Measurements from ENCODE around the gene SMG1.
A peak's percentile ranks its signal among the peaks of the same experiment; 100 is the strongest.
"Not testable (repeated sequence)": the region's sequence is repeated elsewhere in the genome, so short reads cannot be mapped to it uniquely, and the experiment has no call there.

The SMG1 gene

DNA sequence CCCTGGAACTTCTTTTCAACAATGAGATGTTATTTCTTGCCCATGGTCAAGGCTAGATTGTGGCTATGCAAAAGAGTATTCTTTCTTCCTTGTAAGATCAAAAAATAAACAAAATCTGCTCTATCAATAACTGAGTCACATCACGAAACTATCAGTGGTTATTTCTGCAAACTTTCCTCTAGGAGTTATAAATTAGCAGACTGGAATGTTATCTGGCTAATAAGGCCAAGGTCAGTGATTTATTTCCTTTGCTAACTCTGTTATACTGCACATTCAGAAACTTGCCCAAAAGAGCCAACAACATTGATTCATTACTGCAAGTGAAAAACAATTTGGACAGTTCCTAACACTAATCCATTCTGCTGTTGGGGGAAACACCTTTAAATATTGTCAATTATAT is 129.8 kb downstream of the SMG1 start:
- no peak for FAIRE-seq

- no peak for FAIRE-seq
These were observed 133.3 kb downstream of the SMG1 start for GRCh38 chr16:18792836-18793433.

DNA sequence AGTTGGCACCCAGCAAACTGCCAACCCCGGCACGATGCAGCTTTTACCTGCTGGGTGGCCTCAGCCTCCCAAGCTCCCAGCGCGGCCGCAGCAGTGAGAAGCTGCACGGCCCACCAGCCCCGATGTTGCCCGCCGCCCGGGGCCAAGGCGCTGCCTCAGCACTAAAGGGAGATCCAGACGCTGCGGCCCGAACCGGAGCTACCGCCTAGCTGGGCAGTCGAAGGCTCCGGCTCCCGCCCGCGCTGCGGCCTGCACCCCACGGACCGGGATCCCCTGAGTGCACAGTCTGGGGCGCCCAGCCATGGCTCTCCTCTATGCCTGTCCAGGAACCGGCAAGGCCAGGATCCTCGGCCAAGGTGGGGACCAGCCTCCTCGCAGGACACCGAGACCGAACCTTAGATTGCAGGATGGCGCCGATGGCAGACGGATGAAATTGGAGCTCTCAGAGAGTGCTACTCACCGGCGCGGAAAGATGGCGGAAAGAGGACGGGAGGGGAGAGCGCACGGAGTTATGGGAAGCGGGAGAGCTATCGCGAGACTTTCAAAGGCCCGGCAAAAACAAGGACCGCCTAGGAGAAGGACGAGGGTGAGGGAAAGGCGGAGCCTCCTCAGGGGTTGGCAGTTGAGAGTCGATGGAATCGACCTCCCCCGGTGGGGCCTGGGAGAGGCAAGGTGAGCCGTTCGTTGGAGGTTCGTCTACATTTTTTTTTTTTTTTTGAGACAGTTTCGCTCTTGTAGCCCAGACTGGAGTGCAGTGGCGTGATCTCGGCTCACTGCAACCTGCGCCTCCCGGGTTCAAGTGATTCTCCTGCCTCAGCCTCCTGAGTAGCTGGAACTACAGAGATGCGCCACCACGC is 136.1 kb downstream of the SMG1 start, which contains the start of gene RPS15A:
Gene RPS15A (minus strand): TSS at position 485 of the 857 bp plus-strand sequence. CDS start 1,221 bp downstream, outside the sequence.
- FAIRE-seq = peak; percentile 14

DNA sequence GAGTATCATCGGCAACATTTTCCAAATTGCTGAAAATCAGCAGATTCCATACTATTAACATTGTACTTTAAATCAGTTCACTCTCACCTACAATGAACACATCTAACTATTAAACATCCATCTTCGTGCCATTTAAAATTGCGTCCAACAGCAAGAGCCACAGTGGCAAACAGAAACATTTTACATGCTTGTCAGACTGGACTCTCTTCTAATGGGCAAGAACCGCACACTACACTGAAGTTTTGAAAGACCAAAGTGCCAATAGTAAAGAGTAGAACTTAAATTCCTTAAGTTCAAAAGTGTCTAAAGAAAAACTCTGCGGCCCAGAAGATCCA is 136.7 kb downstream of the SMG1 start:
- FAIRE-seq = no peak

DNA sequence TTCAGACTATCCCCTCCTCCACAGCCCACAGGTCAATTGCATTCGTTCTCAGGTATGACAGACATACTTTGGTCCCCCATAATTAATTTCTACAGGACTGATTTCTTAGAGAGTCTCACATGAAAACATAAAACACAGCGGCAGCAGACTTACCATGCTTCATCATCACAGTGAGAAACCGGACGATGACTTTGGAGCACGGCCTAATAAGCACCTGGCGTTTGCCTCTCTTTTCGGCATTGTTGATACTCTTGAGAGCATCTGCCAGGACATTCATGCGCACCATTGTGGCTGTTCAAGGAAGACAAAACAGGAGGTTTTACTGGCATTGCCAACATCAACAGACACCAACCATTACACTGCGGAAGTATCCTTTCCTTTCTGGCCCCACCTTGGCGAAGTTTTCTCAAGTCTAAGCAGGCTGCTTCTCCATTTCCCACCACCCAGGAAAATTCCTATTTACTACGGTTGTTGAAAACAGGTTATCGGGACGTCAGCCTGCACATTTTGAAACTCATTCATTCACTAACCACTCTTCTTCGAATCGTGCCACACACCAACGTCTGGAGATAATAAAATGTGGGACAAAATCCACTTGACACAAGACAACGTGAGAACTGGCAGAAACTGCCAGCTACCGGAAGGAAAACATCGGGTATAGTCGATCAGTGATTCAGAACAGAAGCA is 137.2 kb downstream of the SMG1 start:
- FAIRE-seq = no peak

- FAIRE-seq = no peak
These were observed 141.1 kb downstream of the SMG1 start for GRCh38 chr16:18784917-18785623.

DNA sequence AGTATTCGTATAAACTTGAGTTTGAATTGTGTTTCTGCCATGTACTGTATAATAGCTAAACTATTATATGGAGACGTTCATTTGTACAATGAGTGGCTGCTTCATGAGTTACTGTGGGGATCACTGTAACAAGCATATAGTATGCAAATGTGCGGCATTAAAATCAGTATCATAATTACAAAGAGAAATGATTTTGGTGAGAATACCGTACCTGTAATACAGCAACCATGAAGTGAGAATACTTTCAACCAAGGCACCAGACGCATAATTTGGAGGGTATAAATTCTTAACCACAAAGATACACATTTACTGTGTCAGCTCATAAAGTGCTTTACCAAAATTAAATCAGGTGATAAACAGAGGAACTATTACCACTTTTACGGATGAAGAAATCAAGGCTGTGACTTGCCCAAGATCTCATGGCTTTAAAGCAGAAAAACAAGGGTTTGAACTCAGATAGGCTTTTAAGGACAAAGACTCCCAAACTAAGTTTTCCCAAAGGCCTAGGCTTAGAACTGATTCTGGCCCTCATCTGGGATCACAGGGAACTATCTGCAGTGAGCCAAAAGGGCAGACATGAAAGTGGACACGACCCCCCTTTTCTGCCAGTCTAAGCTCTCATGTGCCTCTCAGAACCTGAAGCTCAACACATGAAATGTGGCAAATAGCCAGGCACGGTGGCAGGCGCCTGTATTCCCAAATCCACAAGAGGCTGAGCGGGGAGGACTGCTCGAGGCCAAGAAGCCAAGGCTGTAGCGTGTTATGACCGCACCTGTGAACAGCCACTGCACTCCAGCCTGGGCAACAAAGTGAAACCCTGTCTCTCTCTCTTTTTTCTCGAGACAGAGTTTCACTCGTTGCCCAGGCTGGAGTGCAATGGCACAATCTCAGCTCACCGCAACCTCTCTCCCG is 142.5 kb downstream of the SMG1 start:
- FAIRE-seq = no peak

- FAIRE-seq = no peak
These were observed 143.3 kb downstream of the SMG1 start for GRCh38 chr16:18782697-18783429.

DNA sequence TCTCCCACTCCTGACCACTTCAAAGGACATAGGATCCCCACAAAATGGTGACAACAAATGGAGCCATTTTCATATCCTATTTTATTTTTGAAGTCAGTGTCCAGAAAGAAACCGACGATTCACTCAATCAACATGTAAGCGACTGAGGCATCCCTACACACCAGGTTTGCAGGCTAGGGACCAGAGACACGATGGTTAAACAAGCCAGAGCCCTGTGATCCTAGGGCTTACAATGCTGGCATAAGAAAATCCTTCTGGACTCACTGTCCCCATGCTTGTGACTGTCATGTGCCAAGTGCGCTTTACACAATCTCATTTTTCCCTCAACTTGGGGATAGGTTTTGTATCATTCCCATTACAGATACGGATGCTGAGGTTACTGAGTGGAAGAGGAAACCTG is 145.0 kb downstream of the SMG1 start:
- FAIRE-seq = not testable (repeated sequence)

DNA sequence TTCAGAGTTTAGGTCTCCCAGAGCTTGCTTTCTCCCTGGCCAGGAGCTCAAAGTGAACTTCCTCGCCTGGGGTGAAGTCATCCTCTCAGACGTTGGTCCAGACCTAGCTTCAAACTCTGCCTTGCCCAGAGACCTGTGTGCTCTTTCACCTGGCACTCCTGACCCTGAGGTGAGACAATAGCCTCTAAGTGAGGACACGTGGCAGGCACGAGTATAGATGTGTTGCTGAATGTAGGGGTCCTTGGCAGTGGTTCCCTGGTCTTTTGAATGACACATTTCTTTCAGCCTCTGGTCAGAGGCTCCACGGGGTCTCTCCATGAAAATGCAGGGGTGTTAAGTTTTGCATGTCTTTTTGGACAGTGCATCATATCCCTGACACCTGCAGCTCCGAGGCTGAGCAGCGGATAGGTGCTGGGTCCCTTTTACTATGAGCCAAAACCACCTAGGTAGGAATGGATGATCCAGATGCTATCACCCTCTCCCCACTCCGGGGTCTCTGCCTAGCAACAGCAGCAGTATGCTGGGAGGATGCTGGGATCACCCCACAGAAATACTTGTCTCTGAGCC is 145.7 kb downstream of the SMG1 start:
- FAIRE-seq = not testable (repeated sequence)

- FAIRE-seq = not testable (repeated sequence)
These were observed 148.5 kb downstream of the SMG1 start for GRCh38 chr16:18777664-18778063.

- not testable (repeated sequence) for FAIRE-seq
These were observed 149.9 kb downstream of the SMG1 start for GRCh38 chr16:18776334-18776733.

DNA sequence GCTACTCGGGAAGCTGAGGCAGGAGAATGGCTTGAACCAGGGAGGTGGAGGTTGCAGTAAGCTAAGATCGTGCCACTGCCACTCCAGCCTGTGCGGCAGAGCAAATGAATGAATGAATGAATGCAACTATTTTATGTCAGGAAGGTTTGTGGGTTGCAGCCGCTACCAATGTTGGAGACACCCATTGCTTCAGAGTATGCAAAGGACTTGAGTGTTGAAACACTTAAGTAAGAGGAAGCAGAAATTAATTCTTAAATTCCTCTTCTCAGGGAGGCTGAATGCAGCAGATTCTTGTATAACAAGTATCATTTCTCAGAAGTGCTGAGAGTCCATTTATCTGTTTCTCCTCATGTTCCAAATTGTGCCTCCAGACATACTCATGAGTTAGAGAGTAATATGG is 151.6 kb downstream of the SMG1 start:
- FAIRE-seq = not testable (repeated sequence)

DNA sequence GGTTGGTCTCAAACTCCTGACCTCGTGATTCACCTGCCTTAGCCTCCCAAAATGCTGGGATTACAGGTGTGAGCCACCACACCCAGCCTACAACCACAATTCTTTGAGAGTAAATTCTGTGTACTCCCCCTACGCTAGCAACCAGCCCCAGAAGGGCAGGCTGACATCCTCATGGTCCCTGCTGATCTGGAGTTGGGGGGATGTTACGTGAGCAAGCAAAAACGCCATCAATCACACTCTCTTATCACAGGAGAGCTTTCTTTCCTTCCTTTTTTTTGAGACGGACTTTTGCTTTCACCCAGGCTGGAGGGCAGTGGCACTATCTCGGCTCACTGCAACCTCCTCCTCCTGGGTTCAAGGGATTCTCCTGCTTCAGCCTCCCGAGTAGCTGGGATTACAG is 154.0 kb downstream of the SMG1 start:
- FAIRE-seq = not testable (repeated sequence)

DNA sequence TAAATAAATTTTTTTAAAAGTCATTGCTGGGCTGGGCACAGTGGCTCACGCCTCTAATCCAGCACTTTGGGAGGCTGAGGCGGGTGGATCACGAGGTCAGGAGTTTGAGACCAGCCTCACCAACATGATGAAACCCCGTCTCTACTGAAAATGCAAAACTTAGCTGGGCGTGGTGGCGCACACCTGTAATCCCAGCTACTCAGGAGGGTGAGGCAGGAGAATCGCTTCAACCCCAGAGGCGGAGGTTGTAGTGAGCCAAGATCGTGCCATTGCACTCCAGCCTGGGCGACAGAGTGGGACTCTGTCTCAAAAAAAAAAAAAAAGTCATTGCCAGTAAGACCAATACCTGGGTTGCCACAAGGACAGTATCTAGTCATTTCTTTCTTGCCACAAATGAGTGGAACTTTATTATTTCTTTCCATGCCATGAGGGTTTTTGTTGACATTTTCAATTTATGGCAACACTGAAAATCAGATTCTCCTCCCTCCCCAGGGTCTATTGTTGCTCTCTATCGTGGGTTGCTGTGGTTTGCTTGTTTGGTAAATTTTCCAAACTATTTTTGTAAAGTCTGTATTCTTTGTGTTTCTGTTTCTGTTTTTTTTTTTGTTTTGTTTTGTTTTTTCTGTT is 155.8 kb downstream of the SMG1 start:
- FAIRE-seq = not testable (repeated sequence)

DNA sequence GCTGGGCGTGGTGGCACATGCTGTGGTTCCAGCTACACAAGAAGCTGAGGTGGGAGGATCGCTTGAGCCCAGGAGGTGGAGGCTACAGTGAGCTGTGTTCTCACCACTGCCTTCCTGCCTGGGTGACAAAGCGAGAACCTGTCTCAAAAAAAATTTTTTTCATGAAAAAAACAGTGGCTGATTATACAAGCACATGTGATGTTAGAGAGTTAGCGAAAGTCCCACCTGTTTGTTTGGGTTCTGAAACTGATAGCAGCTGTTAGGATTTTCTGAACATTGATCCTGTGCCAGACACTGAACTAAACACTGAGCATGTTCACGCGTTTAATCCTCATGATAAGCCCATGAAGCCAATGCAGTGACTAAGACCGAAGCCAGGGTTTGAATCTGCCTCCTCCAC is 159.0 kb downstream of the SMG1 start:
- not testable (repeated sequence) for FAIRE-seq

DNA sequence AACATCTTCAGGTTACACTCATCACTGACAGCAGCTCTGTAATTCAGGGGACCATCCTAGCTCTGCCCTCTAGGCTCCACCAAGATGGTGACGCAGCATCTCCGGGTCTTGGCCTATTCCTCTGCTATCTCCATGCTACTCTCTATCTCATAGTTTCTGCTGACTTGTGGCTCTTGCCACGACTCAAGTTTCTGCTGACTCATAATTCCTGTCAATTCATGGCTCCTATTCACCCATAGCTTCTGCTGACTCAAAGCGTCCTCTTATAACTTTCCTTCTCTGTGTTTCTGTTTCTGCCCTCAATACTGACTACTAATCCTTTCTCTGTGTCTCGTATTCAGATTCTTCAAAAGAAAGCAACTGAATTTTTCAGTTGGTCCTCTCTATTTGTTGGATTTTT is 163.5 kb downstream of the SMG1 start:
- FAIRE-seq = not testable (repeated sequence)

GRCh38 chr16:18759598-18760520 is 166.3 kb downstream of the SMG1 start:
- FAIRE-seq = not testable (repeated sequence)
